ENCODE measurements around the gene ROBO1.

- TF ChIP-seq POLR2AphosphoS5 (IDR thresholded peaks at IDR 0.05; ENCODE audit: borderline replicate concordance, low read depth, low read length) (no peak), EZH2 (IDR thresholded peaks at IDR 0.05) (no peak)
Observed at GRCh38 chr3:79415356-79415755, 352.4 kb downstream of the ROBO1 start.

Measured in SK-N-MC (cell line).